HG03103 (cell line): Measurements from ENCODE around the gene ARNT2.
A peak's percentile ranks its signal among the peaks of the same experiment; 100 is the strongest.

Experiments used
- ATAC-seq: cut with Tn5 transposase; IDR thresholded peaks from one replicate; pipeline ENCODE4 v1.9.1; 2021; ENCODE audit warnings: low read depth; ENCODE audit not compliant: unreplicated experiment

ARNT2 gene

DNA sequence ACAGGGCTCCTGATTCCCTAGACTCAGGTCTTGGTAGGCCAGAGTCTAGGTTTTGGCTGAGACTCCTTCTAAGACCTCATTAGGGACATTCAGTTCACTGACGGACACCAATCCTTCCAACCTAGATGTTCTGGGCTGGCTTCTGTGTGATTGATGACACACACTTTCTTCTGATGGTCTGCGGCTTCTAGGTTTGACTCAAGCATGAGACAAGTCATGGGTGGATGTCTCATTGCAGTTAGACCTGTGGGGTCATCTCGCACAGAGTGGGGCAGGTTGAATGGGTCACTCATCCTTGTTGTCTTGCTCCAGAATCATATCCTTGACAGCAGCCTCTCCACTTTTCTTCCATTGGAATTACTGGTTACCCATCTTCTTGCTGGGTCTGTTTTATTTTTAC, 35.8 kb downstream of the ARNT2 start:
- ATAC-seq = no peak

DNA sequence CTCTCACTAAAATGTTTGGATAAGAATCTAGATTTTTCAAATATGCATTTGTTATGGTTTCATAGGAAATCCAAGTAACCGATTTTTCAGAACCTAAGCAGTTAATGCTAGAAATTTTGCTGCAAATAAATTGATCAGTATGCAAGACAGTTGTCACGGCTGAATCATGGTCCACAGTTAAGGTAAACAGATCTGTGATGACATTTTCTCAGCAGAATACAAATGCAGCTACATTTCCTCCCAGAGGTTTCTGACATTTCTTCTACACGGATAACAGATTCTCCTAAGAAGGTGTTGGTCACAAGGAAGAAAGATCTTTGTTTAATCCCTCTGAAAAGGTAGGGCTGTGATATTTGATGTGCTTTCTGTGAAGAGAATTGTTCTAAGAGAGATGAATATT, 36.9 kb downstream of the ARNT2 start:
- ATAC-seq = no peak

DNA sequence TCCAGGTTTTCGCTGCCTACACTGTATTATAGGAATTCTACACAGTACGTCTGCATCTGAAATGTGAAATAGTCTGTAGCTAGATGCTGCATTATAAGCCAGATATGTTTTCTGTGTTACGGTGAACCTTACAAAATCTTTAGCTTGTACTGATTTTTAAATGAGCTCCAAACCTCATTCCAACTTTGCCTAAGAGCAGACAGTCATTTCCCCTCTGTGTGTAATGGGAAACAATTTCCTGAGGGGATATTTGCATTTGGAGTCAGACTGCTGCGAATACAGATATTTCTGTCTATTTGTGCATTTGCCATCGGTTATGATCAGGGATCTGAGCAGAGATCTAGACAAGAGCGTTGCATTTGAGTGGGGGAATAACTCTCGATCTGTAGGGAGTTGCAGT, 37.5 kb downstream of the ARNT2 start:
- ATAC-seq = no peak

DNA sequence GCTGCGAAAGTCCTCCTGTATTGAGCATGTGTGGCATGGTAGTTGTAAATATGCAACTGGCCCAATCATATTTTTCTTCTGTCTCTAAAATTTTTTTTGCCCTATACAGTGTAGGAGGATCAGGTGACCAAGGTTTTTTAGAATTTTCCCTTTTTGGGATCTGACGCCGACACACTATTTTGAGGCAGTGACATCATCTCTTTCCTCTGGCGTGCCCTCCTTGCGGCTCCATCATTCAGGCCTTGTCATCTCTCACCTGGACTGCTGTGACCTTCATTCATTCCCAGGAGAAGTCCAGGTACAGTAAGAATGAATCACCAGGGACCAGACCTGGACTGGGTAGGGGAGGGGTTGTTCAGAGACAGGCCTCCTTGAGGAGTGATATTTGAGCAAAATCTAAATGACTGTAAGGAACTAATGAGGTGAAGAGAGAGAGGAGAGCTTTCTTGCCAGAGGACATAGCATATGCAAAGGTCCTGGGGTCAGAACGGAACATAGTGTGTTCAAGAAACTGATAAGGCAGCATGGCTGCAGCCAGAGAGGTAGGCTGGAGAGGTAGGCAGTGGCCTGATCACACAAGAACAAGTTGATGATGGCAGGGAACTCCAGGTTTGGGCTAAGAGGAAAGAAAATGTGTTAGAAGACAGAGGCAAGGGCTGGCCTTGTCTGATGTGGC, 38.7 kb downstream of the ARNT2 start:
- no peak for ATAC-seq

DNA sequence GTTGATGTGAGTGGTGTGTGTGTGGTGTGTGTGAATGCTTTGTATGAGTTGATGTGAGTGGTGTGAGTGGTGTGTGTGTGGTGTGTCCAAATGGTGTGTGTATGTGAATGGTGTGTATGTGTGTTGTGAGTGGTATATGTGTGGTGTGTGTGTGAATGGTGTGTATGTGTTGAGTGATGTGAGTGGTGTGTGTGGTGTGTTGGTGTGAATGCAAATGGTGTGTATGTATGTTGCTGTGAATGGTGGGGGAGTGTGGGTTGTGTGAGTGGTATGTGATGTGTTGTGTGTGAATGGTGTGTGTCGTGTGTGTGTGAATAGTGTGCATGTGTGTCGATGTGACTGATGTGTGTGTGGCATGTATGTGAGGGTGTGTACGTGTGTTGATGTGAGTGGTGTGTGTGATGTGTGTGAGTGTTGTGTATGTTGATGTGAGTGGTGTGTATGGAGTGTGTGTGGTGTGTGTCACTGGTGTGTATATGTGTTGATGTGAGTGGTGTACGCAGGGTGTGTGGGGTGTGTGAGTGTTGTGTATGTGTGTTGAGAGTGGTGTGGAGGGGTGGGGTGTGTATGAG, 40.6 kb downstream of the ARNT2 start:
- ATAC-seq = no peak

DNA sequence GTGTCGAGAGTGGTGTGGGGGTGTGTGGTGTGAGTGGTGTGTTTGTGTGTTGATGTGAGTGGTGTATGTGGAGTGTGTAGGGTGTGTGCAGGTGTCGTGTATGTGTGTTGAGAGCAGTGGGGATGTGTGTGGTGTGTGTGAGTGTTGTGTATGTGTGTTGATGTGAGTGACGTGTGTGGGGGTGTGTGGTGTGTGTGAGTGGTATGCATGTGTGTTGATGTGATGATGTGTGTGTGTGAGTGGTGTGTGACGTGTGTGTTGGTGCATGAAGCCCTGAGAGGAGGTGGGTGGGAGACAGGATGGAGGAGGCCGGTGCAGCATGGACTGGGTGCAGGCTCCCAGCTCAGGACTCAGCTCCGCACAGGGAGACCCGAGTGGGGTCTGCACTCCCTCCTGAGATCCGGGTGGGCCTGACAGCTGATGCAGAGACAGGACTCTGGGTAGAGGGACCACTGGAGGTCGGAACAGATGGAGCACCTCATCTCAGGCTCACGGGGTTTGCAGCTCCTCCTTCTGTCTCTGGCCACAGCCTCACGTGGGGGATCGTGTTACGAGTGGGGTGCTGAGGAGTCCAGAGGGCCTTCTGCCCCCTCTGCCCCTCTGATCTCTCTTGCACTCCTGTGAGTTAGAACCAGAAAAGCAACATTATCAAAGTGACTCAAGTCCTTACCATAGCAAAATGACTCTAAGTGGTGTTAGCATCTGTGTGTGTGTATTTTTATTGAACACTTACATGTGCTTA, 41.3 kb downstream of the ARNT2 start:
- ATAC-seq = no peak

DNA sequence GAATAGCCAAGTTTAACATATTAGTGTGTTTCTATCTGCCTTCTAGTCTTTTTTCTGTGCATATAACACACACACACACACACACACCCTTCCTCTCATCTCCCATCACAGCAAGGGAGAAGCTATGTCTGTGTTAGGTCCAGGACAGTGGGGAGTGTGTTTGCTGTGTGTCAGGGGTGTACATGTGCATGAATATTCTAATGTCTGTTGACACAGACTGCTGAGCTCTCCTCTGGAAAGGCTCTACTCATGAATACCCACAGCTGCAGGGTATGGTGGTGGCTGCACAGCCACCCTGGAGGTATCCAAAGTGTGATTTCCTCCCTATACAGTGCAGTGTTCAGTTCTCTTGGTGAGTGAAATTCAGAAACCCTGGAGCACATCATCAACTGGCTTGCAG, 42.9 kb downstream of the ARNT2 start:
- ATAC-seq = no peak

DNA sequence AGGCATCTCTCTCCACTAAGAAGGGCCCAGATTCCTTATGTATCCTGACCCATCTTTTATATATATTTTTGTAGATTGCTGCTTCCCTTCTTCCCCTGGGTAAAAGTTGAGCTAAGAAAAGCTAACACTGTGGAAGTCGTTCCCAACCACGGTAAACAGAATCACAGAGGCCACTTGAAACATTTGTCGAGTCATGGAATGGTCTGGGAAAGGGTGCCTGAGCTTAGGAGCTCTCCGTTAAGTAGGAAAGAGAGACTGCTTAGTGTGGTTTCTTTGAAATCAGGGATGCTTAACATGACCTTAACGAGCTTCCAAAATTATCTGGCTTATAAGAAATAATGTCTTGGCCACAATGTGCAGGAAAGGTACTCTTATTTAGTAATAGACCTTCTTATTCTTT, 45.6 kb downstream of the ARNT2 start:
- no peak for ATAC-seq

DNA sequence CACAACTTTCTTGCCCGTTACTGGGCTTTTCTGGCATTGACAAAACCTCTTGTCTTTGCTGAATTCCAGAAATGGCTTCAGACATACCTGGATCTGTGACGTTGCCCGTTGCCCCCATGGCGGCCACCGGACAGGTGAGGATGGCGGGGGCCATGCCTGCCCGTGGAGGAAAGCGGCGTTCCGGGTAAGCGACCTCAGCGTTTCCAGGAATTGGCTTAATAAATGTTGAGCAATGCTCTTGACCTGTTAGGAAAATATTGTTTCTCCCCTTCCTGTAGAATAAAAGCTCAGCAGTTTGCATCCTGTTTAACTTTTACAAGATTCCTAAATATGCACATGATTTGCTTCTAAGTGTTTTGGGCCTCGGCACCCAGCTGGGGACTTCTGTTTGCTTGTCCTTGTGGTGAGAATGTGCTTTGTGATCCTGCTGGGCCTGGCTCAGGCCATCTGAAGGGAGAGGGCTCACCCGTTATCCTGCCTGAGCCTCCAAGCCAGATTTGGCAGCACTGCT, 46.7 kb downstream of the ARNT2 start:
- no peak for ATAC-seq

DNA sequence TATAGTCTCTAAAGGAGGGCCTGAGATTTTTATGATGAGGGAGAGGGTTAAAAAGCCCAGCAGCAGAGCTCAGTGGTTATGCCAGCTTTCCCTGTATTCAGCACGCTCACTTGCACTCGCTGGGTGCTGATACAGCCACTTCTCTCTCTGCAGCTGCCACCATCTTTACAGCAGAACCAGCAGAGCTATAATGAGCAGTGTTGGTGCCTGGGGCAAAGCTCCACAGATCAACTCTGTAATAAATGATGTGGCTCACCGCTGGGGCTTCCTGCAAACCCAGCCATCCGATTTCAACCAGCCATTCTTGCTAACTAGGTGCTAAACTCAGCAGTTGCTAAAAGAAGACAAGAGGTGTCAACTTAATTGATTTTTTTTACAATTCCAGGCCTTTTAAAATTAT, 48.0 kb downstream of the ARNT2 start:
- no peak for ATAC-seq

DNA sequence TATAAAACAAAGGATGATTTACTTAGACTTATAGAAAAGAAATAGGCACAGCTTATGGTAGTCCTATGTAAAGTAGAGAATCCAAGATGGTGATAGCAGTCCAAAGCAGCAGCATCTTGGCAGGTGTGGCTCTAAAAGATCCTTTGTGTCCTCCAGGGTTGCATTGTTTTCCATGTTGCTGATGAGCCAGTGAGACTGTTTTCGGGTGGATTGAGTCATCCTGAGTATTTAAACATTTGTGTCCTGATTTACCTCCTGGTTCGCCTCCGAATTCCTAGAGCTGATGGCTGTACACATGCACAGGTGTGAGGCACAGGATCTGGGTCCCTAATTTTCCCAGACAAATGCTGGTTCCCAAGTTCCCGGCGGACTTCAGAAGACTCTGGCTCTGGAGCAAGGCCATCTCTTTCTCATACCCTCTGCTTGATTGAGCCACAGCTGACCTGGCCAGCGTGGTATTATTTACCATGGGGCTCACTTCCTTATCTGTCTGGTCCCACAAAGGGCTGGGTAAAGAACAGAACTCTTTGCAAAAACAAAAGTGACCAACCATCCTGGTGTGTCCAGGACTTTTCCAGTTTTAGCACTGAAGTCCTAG, 51.0 kb downstream of the ARNT2 start:
- no peak for ATAC-seq

DNA sequence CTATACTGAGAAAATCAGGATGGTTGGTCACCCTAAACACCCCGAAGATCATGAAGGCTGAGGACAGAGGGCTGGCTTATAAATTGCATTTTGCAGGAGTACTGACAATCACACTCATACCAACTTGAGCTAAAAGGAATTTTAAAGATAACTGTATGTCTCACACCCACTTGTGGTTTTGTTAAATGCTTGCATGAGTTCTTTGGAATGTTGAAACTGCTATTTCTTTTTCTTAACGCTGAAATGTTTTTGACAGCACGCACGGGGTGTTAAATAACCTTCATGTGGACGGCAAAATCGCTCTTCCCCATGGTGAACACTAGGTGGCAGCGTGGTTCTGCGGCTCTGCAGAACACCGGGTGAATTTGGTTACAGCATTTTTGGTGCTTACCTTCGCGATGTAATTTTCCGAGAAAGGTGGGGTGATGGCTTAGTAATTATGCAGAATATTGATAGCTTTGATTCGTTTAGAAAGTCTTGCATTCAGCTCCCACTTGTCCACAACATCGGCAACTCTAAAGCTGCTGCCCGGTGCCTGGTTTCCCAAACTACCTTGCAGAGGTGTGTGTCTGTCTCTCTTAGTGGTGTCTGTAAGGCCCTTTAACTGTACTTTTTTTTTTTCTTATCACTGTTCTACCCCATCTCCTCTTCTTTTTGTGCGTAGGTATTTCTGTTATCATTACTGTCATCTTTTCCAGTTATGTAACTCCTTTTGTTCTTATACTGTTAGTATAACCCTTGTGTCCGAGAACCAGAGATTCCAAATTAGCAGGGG, 51.7 kb downstream of the ARNT2 start:
- peak; percentile 54 for ATAC-seq

DNA sequence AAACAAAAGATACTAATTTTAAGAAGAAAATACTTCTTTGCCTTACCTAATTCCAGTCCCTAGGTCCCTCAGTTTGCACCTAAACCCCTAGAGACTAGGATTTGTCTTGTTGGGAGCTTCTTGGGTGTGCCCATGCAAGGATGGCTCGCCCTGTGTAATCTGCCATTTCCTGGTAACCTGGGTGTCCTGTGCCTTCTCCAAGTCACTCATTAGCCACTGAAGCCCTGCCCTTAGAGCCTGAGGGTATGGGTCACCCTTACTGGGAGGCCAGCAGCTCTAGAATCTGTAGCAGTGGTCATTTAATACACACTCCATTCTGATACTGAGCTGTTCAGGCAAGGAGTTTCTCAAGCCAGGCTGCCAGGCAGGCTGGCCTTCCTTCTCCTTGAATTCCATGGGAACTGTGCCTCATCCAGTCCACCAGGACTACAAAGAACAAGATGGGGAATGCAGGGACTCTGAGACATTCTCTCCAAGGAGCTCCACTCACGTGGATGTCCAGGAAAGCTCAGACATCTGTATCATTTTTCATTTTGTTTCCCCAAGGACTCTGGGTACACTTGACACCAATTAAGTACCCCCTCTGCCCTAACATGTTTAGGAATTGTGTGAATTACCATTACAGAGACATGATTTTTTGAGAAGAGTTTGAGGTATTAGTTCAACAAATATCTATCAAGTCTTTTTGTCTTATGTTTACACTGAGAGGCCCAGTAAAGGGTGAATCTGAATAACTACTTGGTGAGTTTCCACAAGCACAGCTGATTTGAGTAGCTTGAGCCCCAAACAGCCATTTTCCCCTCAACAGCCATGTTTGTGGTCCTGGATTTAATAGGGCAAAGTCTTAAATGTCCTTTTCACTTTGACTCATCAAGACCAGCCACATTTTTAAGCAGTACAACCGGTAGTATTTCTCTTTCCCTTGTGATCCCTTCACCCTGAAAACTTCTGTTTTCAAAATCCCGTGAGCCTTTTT, 52.6 kb downstream of the ARNT2 start:
- no peak for ATAC-seq

DNA sequence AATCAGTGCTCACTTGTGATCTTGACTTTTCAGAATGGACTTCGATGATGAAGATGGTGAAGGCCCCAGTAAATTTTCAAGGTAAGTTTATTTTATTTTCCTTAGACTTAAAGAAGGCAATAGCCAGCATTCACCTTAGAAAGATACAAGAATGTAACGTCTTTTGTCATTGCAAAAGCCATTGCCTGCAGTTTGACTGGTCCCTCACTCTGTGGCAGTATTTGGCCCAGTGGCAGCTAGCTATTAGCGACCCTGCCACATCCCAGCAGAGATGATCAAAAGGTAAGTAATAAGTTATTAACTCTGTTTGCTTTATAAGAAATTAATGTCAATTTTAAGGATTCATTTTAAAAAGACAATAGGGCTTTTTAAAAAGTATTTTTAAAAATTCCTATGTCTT, 53.7 kb downstream of the ARNT2 start:
- ATAC-seq = no peak

DNA sequence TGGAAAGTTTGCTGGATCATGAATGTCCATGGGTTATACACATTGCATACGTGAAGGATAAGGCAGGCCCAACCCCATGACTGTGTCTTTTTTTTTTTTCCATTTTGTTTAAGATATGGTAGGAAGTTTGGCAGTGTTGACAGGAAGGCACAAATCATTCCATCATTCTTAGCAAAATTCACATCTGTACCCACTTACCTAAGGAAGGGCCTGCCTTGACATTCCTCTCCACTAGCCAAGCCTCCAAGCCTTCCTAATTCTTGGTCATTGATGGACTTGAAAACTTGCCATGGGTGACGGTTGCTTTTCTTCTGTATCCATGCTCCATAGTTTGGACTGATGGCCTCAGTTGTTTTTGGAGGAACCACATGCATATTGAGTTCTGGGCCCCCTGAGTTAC, 54.4 kb downstream of the ARNT2 start:
- ATAC-seq = no peak

DNA sequence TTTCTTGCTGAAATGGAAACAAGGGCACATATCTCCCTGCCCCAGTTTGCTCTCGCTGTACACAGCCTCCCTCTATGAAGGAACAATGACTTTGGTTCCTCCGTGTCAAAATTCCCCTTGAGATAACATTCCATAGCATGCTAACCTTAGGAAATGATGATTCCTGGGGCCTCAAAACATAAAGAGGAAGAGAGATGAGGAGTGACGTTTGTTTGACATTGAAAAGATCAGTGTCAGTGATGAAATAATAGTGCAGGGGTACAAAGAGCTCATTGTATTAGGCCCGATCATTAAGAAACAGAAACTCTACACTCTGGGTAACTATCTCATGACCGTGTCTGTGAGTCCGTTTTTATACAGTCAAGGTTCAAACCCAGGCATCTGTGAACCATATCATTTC, 55.2 kb downstream of the ARNT2 start:
- no peak for ATAC-seq

DNA sequence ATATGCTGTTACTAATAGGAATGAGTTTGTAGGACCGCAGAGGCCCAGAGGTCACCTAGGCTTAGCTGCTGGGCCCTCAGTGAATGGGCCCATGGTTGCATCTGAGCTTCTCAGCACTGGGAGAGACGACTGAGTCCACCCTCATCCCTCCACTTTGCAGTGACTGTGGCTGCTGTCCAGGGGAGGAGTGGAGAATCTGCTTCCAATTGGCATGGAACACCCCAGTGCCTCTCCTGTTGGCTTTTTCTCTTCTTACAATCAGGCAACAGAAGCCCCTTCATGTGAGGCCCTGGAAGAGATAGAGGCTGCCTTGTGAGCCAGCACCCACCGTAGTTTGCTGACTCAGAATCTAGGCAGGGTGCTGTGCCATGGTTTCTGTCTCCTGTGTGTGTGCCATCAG, 55.6 kb downstream of the ARNT2 start:
- ATAC-seq = no peak

DNA sequence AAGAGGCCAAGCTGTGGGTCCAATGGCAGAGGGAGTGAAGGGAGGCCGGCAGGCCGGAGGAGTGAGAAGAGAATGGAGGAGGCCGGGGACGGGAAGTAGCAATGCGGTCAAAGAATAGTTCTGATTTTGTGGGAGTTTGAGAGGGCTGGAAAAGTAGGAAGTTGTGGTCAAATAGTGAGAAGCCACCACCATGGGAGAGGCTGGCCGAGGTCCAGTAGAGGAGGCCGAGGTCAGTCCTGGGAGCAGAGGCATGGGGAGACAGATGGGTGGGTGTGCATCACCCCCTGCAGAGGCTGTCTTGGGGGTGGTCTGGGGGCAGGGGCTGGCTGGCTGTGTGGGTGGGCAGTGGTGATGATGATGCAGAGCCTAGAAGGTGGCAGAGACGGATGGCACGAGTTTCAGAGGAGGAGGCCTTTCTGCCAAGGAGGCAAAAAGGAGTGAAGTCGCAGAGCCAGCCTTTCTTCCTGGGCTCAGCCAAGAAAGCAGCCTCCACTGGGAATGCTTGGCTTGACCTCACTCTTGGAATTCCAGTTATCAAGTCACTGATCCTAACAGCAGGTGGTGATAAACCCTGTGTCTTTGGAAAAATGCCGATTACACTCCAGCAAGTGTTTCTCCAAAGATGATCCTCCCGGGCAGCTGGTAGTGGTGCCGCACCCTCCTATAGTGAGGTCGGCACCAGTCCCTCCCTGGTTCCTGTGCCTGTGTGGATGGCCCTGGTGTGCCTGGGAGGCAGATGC, 57.3 kb downstream of the ARNT2 start:
- ATAC-seq = no peak

DNA sequence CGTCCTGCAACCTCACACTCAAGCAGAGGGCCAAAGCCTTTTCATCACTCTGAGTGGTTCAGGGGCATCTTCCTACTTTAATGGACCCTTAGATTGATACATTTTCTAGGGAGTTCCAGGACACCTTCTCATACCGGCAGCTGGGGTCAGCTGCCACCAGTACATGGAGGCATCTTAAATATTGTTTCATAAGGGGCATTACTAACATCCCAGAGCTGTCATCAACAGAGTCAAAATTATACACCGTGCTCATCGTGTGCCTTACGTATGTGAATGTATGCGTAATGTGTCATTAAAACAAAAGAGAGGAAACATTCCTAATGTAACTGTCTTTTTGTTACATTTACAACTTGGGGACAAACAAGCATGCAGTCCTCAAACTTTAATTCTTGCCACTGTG, 57.9 kb downstream of the ARNT2 start:
- ATAC-seq = no peak
